Naive B cell (primary cell): Measurements from ENCODE around the gene HNRNPC. TPM values are rescaled to one million over a fixed set of nuclear protein-coding genes. Genes with fewer than 3 reads are reported as not detected.
"Not testable (repeated sequence)": the region's sequence is repeated elsewhere in the genome, so short reads cannot be mapped to it uniquely, and the experiment has no call there.

ENCODE experiments used
- ATAC-seq, 2 donors: fragments of 150-1000 bp; cut with Tn5 transposase; 2 replicates each; pipeline ENCODE4 v1.10.0; 2021; ENCODE audit warnings: low read depth in 2 of 2, mild to moderate bottlenecking in 2 of 2, moderate library complexity in 2 of 2
- DNase-seq: peaks from one replicate; pipeline ENCODE4 v3.0.0; 2022
- H3K27ac Mint-ChIP-seq, 6 donors: one replicate each; pipeline ENCODE4 v1.8.0; 2020 to 2022; ENCODE audit warnings: mild to moderate bottlenecking in 6 of 6, mixed read lengths in 6 of 6, moderate library complexity in 5 of 6, inconsistent platforms in 2 of 6
- H3K27me3 Mint-ChIP-seq, 3 donors: one replicate each; pipeline ENCODE4 v1.8.0; 2021 to 2022; ENCODE audit warnings: mixed read lengths in 3 of 3, mild to moderate bottlenecking in 1 of 3
- H3K36me3 Mint-ChIP-seq, 2 donors: one replicate each; pipeline ENCODE4 v1.8.0; 2020 to 2022; ENCODE audit warnings: mixed read lengths in 2 of 2, inconsistent platforms in 1 of 2, mild to moderate bottlenecking in 1 of 2
- H3K4me1 Mint-ChIP-seq, 3 donors: one replicate each; pipeline ENCODE4 v1.8.0; 2020 to 2022; ENCODE audit warnings: mixed read lengths in 3 of 3, inconsistent platforms in 1 of 3, mild to moderate bottlenecking in 1 of 3, moderate library complexity in 1 of 3
- H3K4me3 Mint-ChIP-seq, 8 donors: one replicate each; pipeline ENCODE4 v1.8.0; 2020 to 2022; ENCODE audit warnings: mild to moderate bottlenecking in 8 of 8, mixed read lengths in 8 of 8, moderate library complexity in 8 of 8, inconsistent platforms in 2 of 8
- H3K9me3 Mint-ChIP-seq, 7 donors: one replicate each; pipeline ENCODE4 v1.8.0; 2020 to 2022; ENCODE audit warnings: mixed read lengths in 7 of 7, mild to moderate bottlenecking in 5 of 7, inconsistent platforms in 2 of 7, moderate library complexity in 1 of 7
- polyA plus RNA-seq, 6 donors: library from polyadenylated mRNA; unstranded; fragments of 300-500 nt; fragmentation: Illumina TruSeq; gene quantifications; one replicate each; pipeline ENCODE4 v1.2.3, GENCODE V29; 2021; ENCODE audit warnings: low read depth in 6 of 6

HNRNPC gene
- polyA plus RNA-seq, 6 donors from 2014 or later: 797 to 1,243 (median 873) TPM

DNA sequence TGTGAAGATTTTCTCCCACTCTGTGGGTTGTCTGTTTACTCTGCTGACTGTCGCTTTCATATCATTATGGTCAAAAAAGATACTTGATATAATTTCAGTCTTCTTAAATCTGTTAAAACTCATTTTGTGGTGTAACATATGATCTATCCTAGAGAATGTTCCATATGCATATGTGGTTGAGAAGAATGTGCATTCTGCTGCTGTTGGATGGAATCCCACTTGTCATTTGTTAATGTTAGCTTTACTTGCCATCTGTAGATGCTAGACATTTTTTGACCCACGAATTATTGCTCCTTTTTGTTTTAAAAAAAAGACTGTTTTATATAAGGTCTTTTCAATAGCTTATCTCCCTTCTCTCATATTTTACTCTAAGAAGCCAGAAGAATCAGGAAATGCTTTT is 87.1 kb downstream of the HNRNPC start:
- Mint-ChIP-seq H3K4me1 (no peaks in the 10 kb centered on the region), H3K4me3 (no peak overlapping the region), H3K36me3 (peaks cover 0 to 4% of the 10 kb centered on the region in 2 donors), H3K27ac (no peak overlapping the region), H3K9me3 (peaks cover 7 to 32% (median 11%) of the 10 kb centered on the region in 7 donors), H3K27me3 (peaks cover 11 to 29% (median 21%) of the 10 kb centered on the region in 3 donors)
- ATAC-seq: no peak
- no peak for DNase-seq

- no peak overlapping the region for H3K4me3 Mint-ChIP-seq
- DNase-seq: no peak
These were observed 98.1 kb downstream of the HNRNPC start for GRCh38 chr14:21171128-21171527.

GRCh38 chr14:21169573-21169972 is 99.7 kb downstream of the HNRNPC start:
- Mint-ChIP-seq H3K36me3 (no peaks in the 10 kb centered on the region), H3K9me3 (peaks cover 0 to 27% (median 5%) of the 10 kb centered on the region in 7 donors), H3K27me3 (peaks cover 28 to 72% (median 68%) of the 10 kb centered on the region in 3 donors), H3K4me3 (no peak overlapping the region), H3K4me1 (no peaks in the 10 kb centered on the region), H3K27ac (no peak overlapping the region)
- DNase-seq (no peak), ATAC-seq (no peak)

More at GRCh38 chr14:21171128-21171527, 98.1 kb downstream of the HNRNPC start:
- ATAC-seq: no peak
- Mint-ChIP-seq H3K9me3 (peaks cover 0 to 27% (median 5%) of the 10 kb centered on the region in 7 donors), H3K27ac (peak overlapping the region in 1 of 6 donors; percentile 9), H3K36me3 (no peaks in the 10 kb centered on the region), H3K27me3 (peaks cover 28 to 76% (median 62%) of the 10 kb centered on the region in 3 donors), H3K4me1 (no peaks in the 10 kb centered on the region)

- ATAC-seq: no peak
These were observed 101.2 kb downstream of the HNRNPC start for GRCh38 chr14:21168055-21168454.

DNA sequence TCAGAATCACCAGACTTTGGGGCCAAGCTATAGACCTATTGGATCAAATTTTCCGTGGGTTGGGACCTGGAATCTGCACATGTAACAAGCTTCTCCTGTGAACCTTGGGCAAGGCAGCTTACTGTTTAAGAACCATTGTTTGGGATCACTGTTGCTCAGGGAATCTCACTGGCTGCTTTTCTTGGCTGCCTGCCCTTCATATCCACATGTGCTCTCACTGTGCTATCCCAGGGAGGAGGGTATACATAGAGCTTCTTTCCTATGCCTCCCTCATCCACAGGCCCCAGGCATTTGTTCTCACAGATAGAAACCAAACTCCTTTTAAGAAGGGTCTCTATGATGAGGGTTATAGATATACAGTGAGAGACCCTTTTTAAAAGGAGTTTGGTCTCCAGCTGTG is 103.6 kb downstream of the HNRNPC start:
- H3K27ac Mint-ChIP-seq, H3K4me3 Mint-ChIP-seq, DNase-seq, H3K4me1 Mint-ChIP-seq, H3K9me3 Mint-ChIP-seq, H3K36me3 Mint-ChIP-seq, ATAC-seq: not testable (repeated sequence)
- peaks cover 22 to 74% (median 62%) of the 10 kb centered on the region in 3 donors for H3K27me3 Mint-ChIP-seq

More at GRCh38 chr14:21168055-21168454, 101.2 kb downstream of the HNRNPC start:
- H3K36me3 Mint-ChIP-seq: no peaks in the 10 kb centered on the region
- H3K9me3 Mint-ChIP-seq: peaks cover 0 to 27% (median 5%) of the 10 kb centered on the region in 7 donors
- H3K27me3 Mint-ChIP-seq: peaks cover 28 to 70% (median 67%) of the 10 kb centered on the region in 3 donors
- H3K4me1 Mint-ChIP-seq: no peaks in the 10 kb centered on the region
- no peak overlapping the region for H3K27ac Mint-ChIP-seq
- DNase-seq: no peak
- H3K4me3 Mint-ChIP-seq: no peak overlapping the region

DNA sequence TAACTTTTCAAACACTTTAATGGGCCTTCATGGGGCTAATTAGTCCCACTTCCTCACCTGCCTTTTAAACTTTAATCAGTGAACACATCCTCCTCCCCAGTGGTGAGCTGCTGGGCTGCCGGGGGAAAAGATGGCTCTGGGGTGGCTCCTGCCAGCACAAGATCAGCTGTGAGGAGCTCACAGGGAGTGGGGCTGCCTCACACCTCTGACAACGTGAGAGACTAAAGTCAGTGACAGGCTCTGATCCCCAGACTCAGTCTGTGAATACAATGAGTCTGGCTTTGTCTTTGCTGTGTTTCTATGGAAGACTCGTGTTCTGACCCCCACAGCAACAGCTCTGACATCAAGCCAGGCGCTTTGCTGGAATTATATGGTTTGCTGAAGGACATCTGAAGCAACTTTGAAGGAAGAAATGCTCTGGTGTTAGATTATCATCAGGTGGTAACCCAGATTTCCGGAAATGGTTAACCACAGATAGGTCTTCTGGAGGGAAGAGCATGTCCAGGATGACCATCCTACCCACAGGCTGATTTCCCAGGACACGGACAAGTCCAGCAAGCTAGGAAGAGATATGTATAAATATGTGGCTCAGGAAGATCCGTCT is 104.1 kb downstream of the HNRNPC start:
- not testable (repeated sequence) for H3K4me1 Mint-ChIP-seq, H3K36me3 Mint-ChIP-seq, DNase-seq, H3K27ac Mint-ChIP-seq, ATAC-seq, H3K9me3 Mint-ChIP-seq, H3K4me3 Mint-ChIP-seq
- H3K27me3 Mint-ChIP-seq: peaks cover 18 to 72% (median 56%) of the 10 kb centered on the region in 3 donors

GRCh38 chr14:21163871-21164291 is 105.4 kb downstream of the HNRNPC start:
- no peak overlapping the region for H3K27ac Mint-ChIP-seq
- H3K27me3 Mint-ChIP-seq: peaks cover 17 to 64% (median 46%) of the 10 kb centered on the region in 3 donors
- no peak overlapping the region for H3K4me3 Mint-ChIP-seq
- no peaks in the 10 kb centered on the region for H3K9me3 Mint-ChIP-seq
- H3K36me3 Mint-ChIP-seq: no peaks in the 10 kb centered on the region
- no peaks in the 10 kb centered on the region for H3K4me1 Mint-ChIP-seq
- ATAC-seq: no peak
- no peak for DNase-seq

DNA sequence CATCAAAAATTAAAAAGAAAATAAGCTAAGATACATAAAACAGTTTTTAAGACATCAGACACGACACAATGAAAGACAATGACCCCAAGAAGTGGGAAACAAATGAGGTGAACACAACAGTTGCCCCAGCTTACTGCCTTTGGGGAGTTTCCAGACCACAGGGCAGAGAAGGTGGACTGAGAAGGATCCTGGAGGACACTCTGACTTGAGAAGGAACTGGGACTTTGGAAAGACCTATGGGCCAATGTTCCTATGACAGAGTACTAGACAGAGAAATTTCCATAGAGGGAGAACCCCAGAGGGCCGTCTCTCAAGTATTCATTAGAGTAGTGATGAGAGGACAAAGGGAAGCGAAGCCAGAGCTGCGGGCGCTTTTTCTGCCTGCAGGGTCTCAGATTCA is 107.2 kb downstream of the HNRNPC start:
- H3K36me3 Mint-ChIP-seq: no peaks in the 10 kb centered on the region
- ATAC-seq (no peak), DNase-seq (no peak)
- no peaks in the 10 kb centered on the region for H3K4me1 Mint-ChIP-seq
- peaks cover 13 to 66% (median 49%) of the 10 kb centered on the region in 3 donors for H3K27me3 Mint-ChIP-seq
- no peak overlapping the region for H3K4me3 Mint-ChIP-seq
- no peak overlapping the region for H3K27ac Mint-ChIP-seq
- H3K9me3 Mint-ChIP-seq: no peaks in the 10 kb centered on the region

DNA sequence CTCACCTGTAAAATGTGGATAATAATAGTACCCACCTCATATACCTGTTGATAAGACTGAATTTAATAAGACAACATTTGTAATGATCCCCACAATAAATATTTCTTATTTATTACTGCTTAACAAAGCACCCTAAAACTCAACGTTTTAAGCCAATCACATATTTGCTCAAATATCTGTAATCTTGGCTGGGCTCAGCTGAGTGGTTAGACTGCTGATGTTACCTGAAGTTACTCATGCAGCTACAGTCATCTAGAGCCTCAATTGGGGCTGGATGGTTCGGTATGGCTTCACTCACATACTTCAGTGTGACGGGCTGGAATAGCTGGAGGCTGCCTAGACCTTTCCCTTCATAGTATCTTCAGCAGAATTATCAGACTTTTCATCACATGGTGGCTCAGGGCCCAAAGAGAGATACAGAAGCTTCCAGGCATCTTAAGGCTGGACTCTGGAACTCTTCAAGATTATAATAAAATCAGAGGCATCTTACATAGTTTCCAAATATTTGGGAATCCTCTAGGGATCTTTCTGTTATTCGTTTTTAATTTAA is 109.1 kb downstream of the HNRNPC start:
- Mint-ChIP-seq H3K36me3 (no peaks in the 10 kb centered on the region), H3K9me3 (no peaks in the 10 kb centered on the region), H3K4me1 (no peaks in the 10 kb centered on the region), H3K27me3 (peaks cover 17 to 71% (median 46%) of the 10 kb centered on the region in 3 donors), H3K4me3 (no peak overlapping the region), H3K27ac (no peak overlapping the region)
- DNase-seq (no peak), ATAC-seq (no peak)

Other genes with a start within 250 kb of the HNRNPC start
- gene NDRG2, start 244.4 kb downstream of the HNRNPC start, polyA plus RNA-seq: 1 to 10 TPM; 5.7 to 9.8 (median 7.1) TPM
- gene TPPP2, start 239.2 kb downstream of the HNRNPC start, polyA plus RNA-seq: not detected
- gene RNASE13, start 234.6 kb downstream of the HNRNPC start, polyA plus RNA-seq: not detected
- not detected for gene RNASE7, start 227.1 kb downstream of the HNRNPC start, polyA plus RNA-seq
- gene RNASE8, start 211.6 kb downstream of the HNRNPC start, polyA plus RNA-seq: not detected
- under 1 TPM in 5 of 6 donors, not detected in 1; 0.07 to 0.99 (median 0.27) TPM for gene ARHGEF40, start 199.1 kb downstream of the HNRNPC start, polyA plus RNA-seq
- gene ZNF219, start 170.8 kb downstream of the HNRNPC start, polyA plus RNA-seq: 1 to 10 TPM in 1 of 6 donors, under 1 TPM in 3, not detected in 2; 0.13 to 1.1 (median 0.56) TPM
- gene TMEM253, start 168.4 kb downstream of the HNRNPC start, polyA plus RNA-seq: not detected
- gene OR5AU1, start 113.4 kb downstream of the HNRNPC start, polyA plus RNA-seq: not detected
- under 1 TPM in 1 of 6 donors, not detected in 5; 0.26 TPM for gene RPGRIP1, start 10.6 kb upstream of the HNRNPC start, polyA plus RNA-seq
- gene SUPT16H, start 114.6 kb upstream of the HNRNPC start, polyA plus RNA-seq: 10 to 100 TPM; 72.4 to 94.8 (median 77.8) TPM
- 10 to 100 TPM; 15.0 to 57.3 (median 33.3) TPM for gene CHD8, start 186.7 kb upstream of the HNRNPC start, polyA plus RNA-seq
- 10 to 100 TPM; 11.6 to 16.9 (median 15.0) TPM for gene RAB2B, start 207.5 kb upstream of the HNRNPC start, polyA plus RNA-seq
- 100 to 1,000 TPM in 2 of 6 donors, 10 to 100 TPM in 4; 59.6 to 110 (median 93.2) TPM for gene TOX4, start 207.8 kb upstream of the HNRNPC start, polyA plus RNA-seq
- gene METTL3, start 241.9 kb upstream of the HNRNPC start, polyA plus RNA-seq: 10 to 100 TPM; 16.4 to 26.5 (median 24.5) TPM